SJSA1 (cell line): ENCODE results near the gene MTCL1. TPM values are rescaled to one million over a fixed set of nuclear protein-coding genes. Genes with fewer than 3 reads are reported as not detected.
A peak's percentile ranks its signal among the peaks of the same experiment; 100 is the strongest.

Source experiments
- DNase-seq, 2 experiments: peaks; one replicate each; pipeline ENCODE4 v3.0.0-alpha.2; 2015 to 2020; ENCODE audit warnings: low spot score in 2 of 2, low read depth in 1 of 2
- H3K27ac ChIP-seq: fragments of 250-450 bp; sonication (Bioruptor Pico); 2 replicates; pipeline ENCODE4 v1.5.1; 2020; ENCODE audit warnings: mild to moderate bottlenecking, moderate library complexity
- H3K27me3 ChIP-seq: fragments of 250-450 bp; sonication (Bioruptor Pico); replicated peaks from 2 replicates; pipeline ENCODE4 v1.5.1; 2020; ENCODE audit warnings: mild to moderate bottlenecking, moderate library complexity
- H3K36me3 ChIP-seq: fragments of 250-450 bp; sonication (Bioruptor Pico); 2 replicates; pipeline ENCODE4 v1.5.1; 2020; ENCODE audit warnings: mild to moderate bottlenecking
- H3K4me1 ChIP-seq: fragments of 250-450 bp; sonication (Bioruptor Pico); replicated peaks from 2 replicates; pipeline ENCODE4 v1.6.1; 2021; ENCODE audit warnings: mild to moderate bottlenecking
- H3K4me3 ChIP-seq: fragments of 250-450 bp; sonication (Bioruptor Pico); 2 replicates; pipeline ENCODE4 v1.5.1; 2020; ENCODE audit warnings: mild to moderate bottlenecking
- H3K9me3 ChIP-seq: fragments of 250-450 bp; sonication (Bioruptor Pico); replicated peaks from 2 replicates; pipeline ENCODE4 v1.5.1; 2020; ENCODE audit warnings: mild to moderate bottlenecking
- total RNA-seq: library from RNA; depleted of rRNA; stranded (reverse); fragments of >200 nt; shearing (Covaris generic); gene quantifications from 2 replicates; pipeline ENCODE4 v1.2.3, GENCODE V29; 2014

Gene MTCL1
- total RNA-seq, 1 experiment from 2014 or later: 47.7 TPM

- Histone ChIP-seq H3K4me3 (no peak overlapping the region), H3K4me1 (peaks cover 39% of the 10 kb centered on the region), H3K27ac (no peak overlapping the region), H3K27me3 (no peaks in the 10 kb centered on the region), H3K36me3 (peaks cover 43% of the 10 kb centered on the region), H3K9me3 (no peaks in the 10 kb centered on the region; the same call in 1 of the 2 replicates)
- no peak for DNase-seq
Measured at GRCh38 chr18:8805552-8805951, 100.2 kb downstream of the MTCL1 start.

DNA sequence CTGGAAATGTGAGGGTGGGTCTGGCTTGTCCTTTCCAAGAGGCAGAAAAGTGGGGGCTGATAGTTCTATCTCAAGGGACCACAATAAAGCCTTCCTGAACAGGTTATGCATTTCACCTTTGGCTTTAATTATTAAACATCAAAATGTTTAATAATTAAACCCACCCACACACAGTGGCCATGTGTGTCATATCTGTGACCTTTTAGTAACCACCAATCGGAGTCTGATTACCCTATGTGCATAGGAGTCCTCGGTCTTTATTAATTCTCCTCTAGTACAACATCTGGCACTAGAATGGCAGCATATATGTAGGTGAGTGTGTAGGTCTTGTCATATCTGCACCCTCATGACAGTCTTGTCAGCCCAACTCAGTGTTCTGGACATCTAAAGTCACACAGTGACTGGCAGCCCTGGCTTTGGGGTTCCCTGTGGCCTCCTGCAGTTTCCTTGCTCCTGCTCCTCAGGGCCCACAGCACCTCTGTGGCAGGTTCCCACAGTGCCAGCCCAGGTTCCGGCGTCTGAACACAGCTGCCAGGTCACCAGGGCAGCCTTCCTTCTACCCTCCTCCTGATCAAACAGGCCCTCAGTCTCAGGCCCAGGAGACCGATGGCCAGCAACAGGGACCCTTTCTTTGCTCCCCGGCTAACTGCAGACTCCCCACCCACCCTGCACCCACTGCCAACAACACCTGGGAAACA lies 100.9 kb downstream of the MTCL1 start:
- H3K9me3 ChIP-seq: no peaks in the 10 kb centered on the region; the same call in 1 of the 2 replicates
- H3K36me3 ChIP-seq: peaks cover 43% of the 10 kb centered on the region
- no peak overlapping the region for H3K4me3 ChIP-seq
- H3K27ac ChIP-seq: no peak overlapping the region
- no peak for DNase-seq
- no peaks in the 10 kb centered on the region for H3K27me3 ChIP-seq
- peaks cover 33% of the 10 kb centered on the region for H3K4me1 ChIP-seq

- no peaks in the 10 kb centered on the region for H3K27me3 ChIP-seq
- H3K27ac ChIP-seq: no peak overlapping the region
Measured at GRCh38 chr18:8806798-8807487, 101.6 kb downstream of the MTCL1 start.

GRCh38 chr18:8807488-8807805 lies 102.1 kb downstream of the MTCL1 start:
- peaks cover 43% of the 10 kb centered on the region for H3K36me3 ChIP-seq
- DNase-seq: no peak
- H3K27ac ChIP-seq: no peak overlapping the region
- H3K4me1 ChIP-seq: peaks cover 30% of the 10 kb centered on the region
- H3K4me3 ChIP-seq: no peak overlapping the region
- no peaks in the 10 kb centered on the region; the same call in 1 of the 2 replicates for H3K9me3 ChIP-seq
- no peaks in the 10 kb centered on the region for H3K27me3 ChIP-seq

More at GRCh38 chr18:8806798-8807487, 101.6 kb downstream of the MTCL1 start:
- Histone ChIP-seq H3K4me3 (no peak overlapping the region), H3K4me1 (peaks cover 30% of the 10 kb centered on the region), H3K9me3 (no peaks in the 10 kb centered on the region; the same call in 1 of the 2 replicates), H3K36me3 (peaks cover 47% of the 10 kb centered on the region)
- DNase-seq: no peak

GRCh38 chr18:8808001-8808400 lies 102.6 kb downstream of the MTCL1 start:
- no peak overlapping the region for H3K27ac ChIP-seq
- H3K4me3 ChIP-seq: no peak overlapping the region
- H3K4me1 ChIP-seq: peaks cover 31% of the 10 kb centered on the region
- H3K36me3 ChIP-seq: peaks cover 40% of the 10 kb centered on the region
- DNase-seq: peak in 1 of 2 experiments; percentile 34
- H3K27me3 ChIP-seq: no peaks in the 10 kb centered on the region
- H3K9me3 ChIP-seq: no peaks in the 10 kb centered on the region; the same call in 1 of the 2 replicates

GRCh38 chr18:8809514-8809913 lies 104.2 kb downstream of the MTCL1 start:
- no peak for DNase-seq
- Histone ChIP-seq H3K4me1 (peaks cover 46% of the 10 kb centered on the region), H3K9me3 (no peaks in the 10 kb centered on the region; the same call in 1 of the 2 replicates), H3K27ac (no peak overlapping the region), H3K27me3 (no peaks in the 10 kb centered on the region), H3K36me3 (peaks cover 47% of the 10 kb centered on the region), H3K4me3 (no peak overlapping the region)

DNA sequence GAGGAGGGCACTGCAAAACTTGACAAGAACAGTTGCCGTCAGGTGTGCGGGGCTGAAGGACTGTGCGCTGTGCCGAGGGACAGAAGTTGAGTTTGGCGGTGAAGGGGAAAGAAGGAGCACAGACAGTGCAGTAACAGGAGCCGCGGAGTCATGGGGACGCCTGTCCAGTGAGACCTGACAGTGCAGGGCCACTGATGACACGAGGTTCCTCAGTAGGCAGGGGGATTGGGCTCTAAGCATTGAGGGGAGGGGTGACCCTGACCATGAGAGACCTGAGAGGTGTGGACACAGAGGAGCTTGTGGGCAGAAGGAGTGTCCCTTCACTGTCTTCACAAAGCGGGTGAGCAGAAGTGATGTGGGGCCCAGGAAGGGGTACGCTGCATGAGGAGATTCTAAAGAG lies 104.8 kb downstream of the MTCL1 start:
- H3K27ac ChIP-seq: no peak overlapping the region
- peaks cover 51% of the 10 kb centered on the region for H3K36me3 ChIP-seq
- DNase-seq: no peak
- no peaks in the 10 kb centered on the region for H3K27me3 ChIP-seq
- H3K4me3 ChIP-seq: no peak overlapping the region
- H3K9me3 ChIP-seq: no peaks in the 10 kb centered on the region; the same call in 1 of the 2 replicates
- peaks cover 49% of the 10 kb centered on the region for H3K4me1 ChIP-seq

GRCh38 chr18:8811115-8811514 lies 105.8 kb downstream of the MTCL1 start:
- Histone ChIP-seq H3K4me1 (peaks cover 49% of the 10 kb centered on the region), H3K36me3 (peaks cover 51% of the 10 kb centered on the region), H3K4me3 (no peak overlapping the region), H3K27ac (no peak overlapping the region), H3K27me3 (no peaks in the 10 kb centered on the region), H3K9me3 (no peaks in the 10 kb centered on the region; the same call in 1 of the 2 replicates)
- DNase-seq: no peak

DNA sequence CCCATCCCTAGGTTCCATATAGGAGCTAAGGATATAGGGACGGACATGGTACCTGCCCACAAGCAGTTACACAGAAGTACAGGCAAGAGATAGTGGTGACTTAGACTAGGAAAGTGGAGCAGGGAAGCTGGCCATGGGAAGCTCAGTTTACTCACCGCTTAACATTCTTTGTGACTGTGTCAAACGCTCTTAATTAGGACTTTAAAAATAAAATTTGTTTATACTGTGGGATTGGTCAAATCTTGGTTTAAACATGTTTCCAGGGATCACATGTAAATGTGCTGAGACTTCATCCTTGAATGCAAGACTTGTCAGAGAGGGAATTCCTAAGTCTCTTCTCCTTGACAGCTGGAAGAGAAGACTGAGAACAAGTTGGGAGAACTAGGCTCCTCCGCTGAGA lies 107.3 kb downstream of the MTCL1 start:
- no peaks in the 10 kb centered on the region for H3K27me3 ChIP-seq
- DNase-seq: peak in 1 of 2 experiments; percentile 69

GRCh38 chr18:8813611-8814010 lies 108.3 kb downstream of the MTCL1 start:
- peak in 1 of 2 experiments; percentile 52 for DNase-seq
- peaks cover 33% of the 10 kb centered on the region for H3K4me1 ChIP-seq
- H3K27me3 ChIP-seq: no peaks in the 10 kb centered on the region
- H3K27ac ChIP-seq: peak overlapping the region; percentile 49
- H3K4me3 ChIP-seq: no peak overlapping the region
- peaks cover 54% of the 10 kb centered on the region for H3K36me3 ChIP-seq
- H3K9me3 ChIP-seq: no peaks in the 10 kb centered on the region; the same call in 1 of the 2 replicates

More for the DNA sequence above, 107.3 kb downstream of the MTCL1 start:
- Histone ChIP-seq H3K4me3 (no peak overlapping the region), H3K27ac (peak overlapping the region; percentile 49), H3K4me1 (peaks cover 43% of the 10 kb centered on the region), H3K36me3 (peaks cover 49% of the 10 kb centered on the region), H3K9me3 (no peaks in the 10 kb centered on the region; the same call in 1 of the 2 replicates)

GRCh38 chr18:8814206-8814605 lies 108.8 kb downstream of the MTCL1 start:
- no peak overlapping the region for H3K4me3 ChIP-seq
- H3K4me1 ChIP-seq: peaks cover 32% of the 10 kb centered on the region
- H3K9me3 ChIP-seq: no peaks in the 10 kb centered on the region; the same call in 1 of the 2 replicates
- peak overlapping the region; percentile 49 for H3K27ac ChIP-seq
- H3K36me3 ChIP-seq: peaks cover 56% of the 10 kb centered on the region
- peak in 1 of 2 experiments; percentile 35 for DNase-seq
- no peaks in the 10 kb centered on the region for H3K27me3 ChIP-seq

- Histone ChIP-seq H3K9me3 (no peaks in the 10 kb centered on the region), H3K27ac (no peak overlapping the region), H3K36me3 (peaks cover 70% of the 10 kb centered on the region), H3K27me3 (no peaks in the 10 kb centered on the region), H3K4me1 (peaks cover 35% of the 10 kb centered on the region), H3K4me3 (no peak overlapping the region)
- DNase-seq: no peak
Measured at GRCh38 chr18:8816220-8816619, 110.9 kb downstream of the MTCL1 start.

DNA sequence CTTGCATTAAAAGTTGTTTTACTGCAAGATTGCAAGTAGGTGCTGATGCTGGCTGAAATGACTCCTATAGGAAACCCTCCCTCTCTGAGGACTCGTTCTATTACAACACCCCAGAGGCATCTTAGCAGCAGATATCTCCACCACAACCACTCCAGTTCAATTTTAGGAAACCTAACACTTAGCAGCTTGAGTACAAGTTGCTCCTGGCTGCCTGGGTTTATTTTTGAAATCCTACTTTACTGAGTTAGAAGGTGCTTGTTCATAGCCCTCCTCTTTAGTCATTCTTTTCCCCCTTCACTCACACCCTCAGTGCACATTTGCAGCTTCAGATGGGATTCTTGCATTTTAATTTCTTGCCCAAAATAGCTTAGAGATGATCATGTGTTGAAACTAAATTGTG lies 111.5 kb downstream of the MTCL1 start:
- Histone ChIP-seq H3K4me3 (no peak overlapping the region), H3K9me3 (no peaks in the 10 kb centered on the region), H3K27ac (no peak overlapping the region), H3K4me1 (peaks cover 32% of the 10 kb centered on the region), H3K27me3 (no peaks in the 10 kb centered on the region), H3K36me3 (peaks cover 73% of the 10 kb centered on the region)
- no peak for DNase-seq

GRCh38 chr18:8818982-8819381 lies 113.6 kb downstream of the MTCL1 start:
- Histone ChIP-seq H3K27me3 (no peaks in the 10 kb centered on the region), H3K4me1 (peaks cover 11% of the 10 kb centered on the region), H3K36me3 (peaks cover 85% of the 10 kb centered on the region), H3K27ac (no peak overlapping the region), H3K4me3 (no peak overlapping the region), H3K9me3 (no peaks in the 10 kb centered on the region)
- no peak for DNase-seq
